22Rv1 (cell line): ENCODE results near the gene TEX53.

Experiments used
- H3K27ac ChIP-seq: fragments of 450-650 bp; 2 replicates; pipeline ENCODE4 v1.5.1; 2017
- ZFX ChIP-seq: fragments of 450-650 bp; IDR thresholded peaks from 2 replicates; pipeline ENCODE4 v1.6.1; 2017; ENCODE audit warnings: antibody characterized with exemption, borderline replicate concordance
- TF ChIP-seq, protein P1 (sequence below): fragments of 450-650 bp; IDR thresholded peaks from 2 replicates; pipeline ENCODE4 v1.5.1; 2017; ENCODE audit warnings: mild to moderate bottlenecking

The TEX53 gene

DNA sequence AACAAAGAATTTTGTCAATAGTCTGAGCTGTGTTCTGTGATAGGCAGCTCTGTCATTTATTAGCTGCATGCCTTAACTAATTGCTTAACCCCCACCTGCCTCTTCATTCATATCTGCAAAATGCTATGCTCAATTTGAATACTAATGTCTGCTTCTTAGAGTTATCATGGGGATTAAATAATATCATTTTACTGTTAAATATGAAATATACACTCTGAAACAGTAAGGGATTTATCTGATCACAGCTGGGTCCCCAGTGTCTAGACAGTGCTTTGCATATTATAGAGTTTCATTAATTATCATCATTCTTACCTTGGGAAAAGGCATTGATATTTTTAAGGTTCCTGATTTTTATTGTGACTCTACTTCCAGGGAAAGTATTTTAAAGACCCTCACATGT lies 12.4 kb upstream of the TEX53 start:
- H3K27ac ChIP-seq, result no peak overlapping the region
- TF ChIP-seq, protein P1, sequence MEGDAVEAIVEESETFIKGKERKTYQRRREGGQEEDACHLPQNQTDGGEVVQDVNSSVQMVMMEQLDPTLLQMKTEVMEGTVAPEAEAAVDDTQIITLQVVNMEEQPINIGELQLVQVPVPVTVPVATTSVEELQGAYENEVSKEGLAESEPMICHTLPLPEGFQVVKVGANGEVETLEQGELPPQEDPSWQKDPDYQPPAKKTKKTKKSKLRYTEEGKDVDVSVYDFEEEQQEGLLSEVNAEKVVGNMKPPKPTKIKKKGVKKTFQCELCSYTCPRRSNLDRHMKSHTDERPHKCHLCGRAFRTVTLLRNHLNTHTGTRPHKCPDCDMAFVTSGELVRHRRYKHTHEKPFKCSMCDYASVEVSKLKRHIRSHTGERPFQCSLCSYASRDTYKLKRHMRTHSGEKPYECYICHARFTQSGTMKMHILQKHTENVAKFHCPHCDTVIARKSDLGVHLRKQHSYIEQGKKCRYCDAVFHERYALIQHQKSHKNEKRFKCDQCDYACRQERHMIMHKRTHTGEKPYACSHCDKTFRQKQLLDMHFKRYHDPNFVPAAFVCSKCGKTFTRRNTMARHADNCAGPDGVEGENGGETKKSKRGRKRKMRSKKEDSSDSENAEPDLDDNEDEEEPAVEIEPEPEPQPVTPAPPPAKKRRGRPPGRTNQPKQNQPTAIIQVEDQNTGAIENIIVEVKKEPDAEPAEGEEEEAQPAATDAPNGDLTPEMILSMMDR, result no peak
- no peak for TF ChIP-seq ZFX

- TF ChIP-seq ZFX, result no peak
- TF ChIP-seq, protein P1, result no peak
- no peak overlapping the region for H3K27ac ChIP-seq
These were observed 10.5 kb upstream of the TEX53 start for GRCh38 chr9:114668146-114668545.

DNA sequence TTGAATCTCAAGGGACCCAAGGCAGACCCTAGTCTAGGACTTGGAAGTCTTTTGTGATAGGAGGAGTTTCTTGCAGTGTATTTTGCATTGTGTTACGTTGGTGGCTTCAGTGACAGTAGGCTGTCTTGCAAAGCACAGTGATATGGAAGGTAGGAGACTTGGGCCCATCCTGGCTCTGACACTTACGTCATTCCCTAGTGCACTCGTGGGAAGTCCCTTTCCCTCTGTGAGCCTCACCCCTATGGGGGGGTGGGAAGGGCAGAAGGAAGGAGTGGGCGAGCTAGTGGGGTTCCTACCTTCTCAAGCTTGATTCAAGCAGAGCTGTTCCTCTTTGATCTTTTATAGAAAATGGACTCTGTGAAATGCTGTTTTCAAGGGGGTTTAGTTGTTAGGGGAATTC lies 9.2 kb upstream of the TEX53 start:
- no peak for TF ChIP-seq ZFX
- H3K27ac ChIP-seq, result no peak overlapping the region

GRCh38 chr9:114666401-114666800 lies 8.8 kb upstream of the TEX53 start:
- no peak for TF ChIP-seq ZFX
- TF ChIP-seq, protein P1, result no peak
- no peak overlapping the region for H3K27ac ChIP-seq

GRCh38 chr9:114664181-114664580 lies 6.6 kb upstream of the TEX53 start:
- H3K27ac ChIP-seq, result no peak overlapping the region
- TF ChIP-seq, protein P1, result no peak
- TF ChIP-seq ZFX, result no peak

GRCh38 chr9:114662081-114662989 lies 4.7 kb upstream of the TEX53 start:
- TF ChIP-seq, protein P1, result peak; percentile 88
- TF ChIP-seq ZFX, result no peak
- H3K27ac ChIP-seq, result no peak overlapping the region

GRCh38 chr9:114656301-114656700 lies 1.3 kb downstream of the TEX53 start:
- H3K27ac ChIP-seq, result no peak overlapping the region
- no peak for TF ChIP-seq ZFX
- TF ChIP-seq, protein P1, result no peak
